Activated CD8-positive, alpha-beta memory T cell treated with anti-CD3 and anti-CD28 coated beads for 1 hour (primary cell): ENCODE measurements around the gene RNF20.
"Not testable (repeated sequence)": the region's sequence is repeated elsewhere in the genome, so short reads cannot be mapped to it uniquely, and the experiment has no call there.

Experiments
- DNase-seq, 2 donors: peaks; one replicate each; pipeline ENCODE4 v3.0.0-alpha.2; 2020; ENCODE audit warnings: low read depth in 1 of 2; ENCODE audit errors: extremely low read depth in 1 of 2

RNF20 gene

GRCh38 chr9:101533334-101534204 lies at the start of gene RNF20:
Gene RNF20, plus strand, starts transcription at chr9:101533853. Its CDS starts 1,571 bp downstream, at chr9:101535424.
- peak; percentile 99 for DNase-seq

- no peak for DNase-seq
These were observed 49.6 kb upstream of the RNF20 start for GRCh38 chr9:101484046-101484445.

GRCh38 chr9:101485924-101486692 lies 47.5 kb upstream of the RNF20 start:
- no peak for DNase-seq

GRCh38 chr9:101486693-101487442 lies 46.8 kb upstream of the RNF20 start:
- DNase-seq = no peak

- no peak for DNase-seq
These were observed 46.2 kb upstream of the RNF20 start for GRCh38 chr9:101487443-101487840.

GRCh38 chr9:101495810-101496209 lies 37.8 kb upstream of the RNF20 start:
- no peak for DNase-seq

- DNase-seq = no peak
These were observed 35.3 kb upstream of the RNF20 start for GRCh38 chr9:101498323-101498722.

GRCh38 chr9:101504188-101504587 lies 29.5 kb upstream of the RNF20 start:
- DNase-seq = no peak

- DNase-seq = no peak
These were observed 25.4 kb upstream of the RNF20 start for GRCh38 chr9:101508211-101508610.

GRCh38 chr9:101509572-101509971 lies 24.1 kb upstream of the RNF20 start:
- no peak for DNase-seq

- DNase-seq = no peak
These were observed 23.2 kb upstream of the RNF20 start for GRCh38 chr9:101510459-101510858.

- no peak for DNase-seq
These were observed 22.6 kb upstream of the RNF20 start for GRCh38 chr9:101511009-101511408.

- DNase-seq = no peak
These were observed 21.5 kb upstream of the RNF20 start for GRCh38 chr9:101512116-101512515.

- no peak for DNase-seq
These were observed 20.3 kb upstream of the RNF20 start for GRCh38 chr9:101513351-101513750.

- no peak for DNase-seq
These were observed 19.6 kb upstream of the RNF20 start for GRCh38 chr9:101514071-101514470.

GRCh38 chr9:101516655-101517054 lies 17.0 kb upstream of the RNF20 start:
- no peak for DNase-seq

GRCh38 chr9:101518489-101518888 lies 15.2 kb upstream of the RNF20 start:
- DNase-seq = not testable (repeated sequence)

- DNase-seq = no peak
These were observed 9.3 kb upstream of the RNF20 start for GRCh38 chr9:101524371-101524770.

- DNase-seq = no peak
These were observed 6.6 kb upstream of the RNF20 start for GRCh38 chr9:101527066-101527465.

- DNase-seq = no peak
These were observed 5.6 kb upstream of the RNF20 start for GRCh38 chr9:101528015-101528414.

GRCh38 chr9:101530076-101530711 lies 3.5 kb upstream of the RNF20 start:
- DNase-seq = peak; percentile 17 to 35
